HepG2 (cell line): ENCODE measurements around the gene SH2B2. TPM values are rescaled to one million over a fixed set of nuclear protein-coding genes. Genes with fewer than 3 reads are reported as not detected.
A peak's percentile ranks its signal among the peaks of the same experiment; 100 is the strongest.

ENCODE experiments used
- ATAC-seq: fragments of 200-7000 bp; cut with Tn5 transposase; 3 replicates; pipeline ENCODE4 v1.9.1; 2020; ENCODE audit warnings: mild to moderate bottlenecking, moderate library complexity
- BruUV-seq: library from RNA; stranded (reverse); fragments of 400-500 nt; replicated peaks from 2 replicates; lab custom pipeline; 2021; lab: Mats Ljungman, UMichigan
- CTCF ChIA-PET: fragments of 300-600 bp; formaldehyde crosslinking; extraction: SDS; loops from one replicate; lab custom pipeline; 2021; ENCODE audit warnings: low total read pairs, inconsistent platforms, low intra/inter-chr PET ratio; lab: Yijun Ruan, JAX
- POLR2A ChIA-PET: fragments of 350-600 bp; sonication (Branson Sonifier 250); formaldehyde crosslinking; loops from one replicate; lab custom pipeline; 2020; ENCODE audit warnings: antibody characterized with exemption, inconsistent platforms; lab: Yijun Ruan, JAX
- DNase-seq: peaks from one replicate; pipeline ENCODE4 v3.0.0-alpha.2; 2015; ENCODE audit warnings: low spot score
- FAIRE-seq: peaks from 3 replicates; lab custom pipeline; 2011; peaks lifted over from hg19 to GRCh38; lab: Jason Lieb, UNC
- H2AFZ ChIP-seq: one replicate; pipeline ENCODE4 v1.6.1; 2011; ENCODE audit warnings: low read length, inconsistent platforms
- H3K27ac ChIP-seq: fragments of 300-600 bp; 3 replicates; pipeline ENCODE4 v1.8.0; 2011; ENCODE audit warnings: mixed run types, mild to moderate bottlenecking, mixed read lengths, low read length, inconsistent platforms; ENCODE audit not compliant: insufficient read depth; ENCODE audit errors: extremely low read length
- H3K27me3 ChIP-seq, 2 experiments: fragments of 200-600 bp in 1 of 2; 2 replicates in 1 of 2; 3 replicates in 1 of 2; pipeline versions ENCODE4 v1.6.0 to v1.8.0; 2011; ENCODE audit warnings: low read length in 2 of 2, mild to moderate bottlenecking in 2 of 2, moderate library complexity in 2 of 2, inconsistent platforms in 1 of 2; ENCODE audit not compliant: insufficient read depth in 2 of 2, control insufficient read depth in 1 of 2
- H3K36me3 ChIP-seq, 2 experiments: fragments of 200-600 bp in 1 of 2; replicated peaks in 1 of 2; 2 replicates in 1 of 2; 3 replicates in 1 of 2; pipeline versions ENCODE4 v1.5.1 to v1.8.0; 2011; ENCODE audit warnings: low read length in 2 of 2, inconsistent platforms in 1 of 2; ENCODE audit not compliant: insufficient read depth in 2 of 2, control insufficient read depth in 1 of 2
- H3K4me1 ChIP-seq: 2 replicates; pipeline ENCODE4 v1.5.1; 2012; ENCODE audit warnings: low read length, inconsistent platforms; ENCODE audit not compliant: insufficient read depth
- H3K4me2 ChIP-seq: 2 replicates; pipeline ENCODE4 v1.6.0; 2011; ENCODE audit warnings: low read depth, low read length, inconsistent platforms
- H3K4me3 ChIP-seq, 3 experiments: fragments of 200-600 bp in 1 of 3; sonication (generic), shearing (Covaris generic) in 1 of 3; replicated peaks in 1 of 3; 2 replicates each; pipeline ENCODE4 v1.5.1; 2011 to 2016; ENCODE audit warnings: low read length in 3 of 3, inconsistent platforms in 2 of 3, low read depth in 2 of 3, mild to moderate bottlenecking in 2 of 3, control low read depth in 1 of 3, mixed read lengths in 1 of 3; ENCODE audit not compliant: insufficient read depth in 1 of 3
- H3K79me2 ChIP-seq: one replicate; pipeline ENCODE4 v1.6.1; 2011; ENCODE audit warnings: low read length, inconsistent platforms; ENCODE audit not compliant: insufficient read depth
- H3K9ac ChIP-seq: 2 replicates; pipeline ENCODE4 v1.6.0; 2011; ENCODE audit warnings: mild to moderate bottlenecking, low read depth, low read length, inconsistent platforms; ENCODE audit not compliant: insufficient read depth
- H3K9me3 ChIP-seq: 2 replicates; pipeline ENCODE4 v1.5.1; 2012; ENCODE audit warnings: mild to moderate bottlenecking, low read length
- H4K20me1 ChIP-seq: 2 replicates; pipeline ENCODE4 v1.6.0; 2011; ENCODE audit warnings: inconsistent platforms, mild to moderate bottlenecking, low read length, moderate library complexity; ENCODE audit not compliant: insufficient read depth
- BRF2 ChIP-seq: sonication (generic); formaldehyde crosslinking; IDR thresholded peaks from 2 replicates; pipeline ENCODE4 v1.8.1; 2022; ENCODE audit warnings: mild to moderate bottlenecking, missing genetic modification reagents
- DNMT1 ChIP-seq: sonication (generic); formaldehyde crosslinking; IDR thresholded peaks from 2 replicates; pipeline ENCODE4 v1.5.1; 2020; ENCODE audit warnings: mild to moderate bottlenecking, missing genetic modification reagents
- HNF1B ChIP-seq: sonication (generic); formaldehyde crosslinking; IDR thresholded peaks from 2 replicates; pipeline ENCODE4 v1.5.1; 2020; ENCODE audit warnings: mild to moderate bottlenecking, moderate library complexity, missing genetic modification reagents
- IKZF5 ChIP-seq: IDR thresholded peaks from 2 replicates; pipeline ENCODE4 v1.6.1; 2018; ENCODE audit warnings: missing genetic modification reagents, mild to moderate bottlenecking, missing compliant biosample characterization
- MIER3 ChIP-seq: IDR thresholded peaks from 2 replicates; pipeline ENCODE4 v1.6.1; 2016; ENCODE audit warnings: missing compliant biosample characterization, borderline replicate concordance
- NBN ChIP-seq: fragments of 450-650 bp; conservative IDR thresholded peaks from 2 replicates; pipeline ENCODE4 v1.6.1; 2017
- PITX1 ChIP-seq: sonication (generic); formaldehyde crosslinking; IDR thresholded peaks from 2 replicates; pipeline ENCODE4 v1.5.1; 2020; ENCODE audit warnings: mild to moderate bottlenecking, missing genetic modification reagents
- POLR2AphosphoS5 ChIP-seq: IDR thresholded peaks from 2 replicates; pipeline ENCODE4 v1.6.1; 2012; ENCODE audit warnings: low read depth, low read length
- RXRB ChIP-seq: IDR thresholded peaks from 2 replicates; pipeline ENCODE4 v1.6.1; 2016; ENCODE audit warnings: borderline replicate concordance, missing genetic modification reagents, missing compliant biosample characterization
- SIX4 ChIP-seq: sonication (generic); formaldehyde crosslinking; IDR thresholded peaks from 2 replicates; pipeline ENCODE4 v1.4.0; 2020; ENCODE audit warnings: missing genetic modification reagents
- SRF ChIP-seq: IDR thresholded peaks from 2 replicates; pipeline ENCODE4 v1.6.1; 2011; ENCODE audit warnings: mild to moderate bottlenecking, low read depth, low read length, moderate library complexity
- SYNCRIP ChIP-seq: fragments of 200-400 bp; formaldehyde crosslinking; IDR thresholded peaks from 2 replicates; pipeline ENCODE4 v1.6.1; 2018; ENCODE audit warnings: mild to moderate bottlenecking, low read depth, low read length; ENCODE audit not compliant: insufficient read depth
- ZMYM3 ChIP-seq: sonication (generic); formaldehyde crosslinking; IDR thresholded peaks from 2 replicates; pipeline ENCODE4 v1.5.1; 2020; ENCODE audit warnings: mild to moderate bottlenecking, missing genetic modification reagents
- ZNF234 ChIP-seq: sonication (generic); formaldehyde crosslinking; conservative IDR thresholded peaks from 2 replicates; pipeline ENCODE4 v1.5.1; 2020; ENCODE audit warnings: mild to moderate bottlenecking, missing genetic modification reagents
- ZNF589 ChIP-seq: sonication (generic); formaldehyde crosslinking; conservative IDR thresholded peaks from 2 replicates; pipeline ENCODE4 v1.8.0; 2022; ENCODE audit warnings: mild to moderate bottlenecking, moderate library complexity, missing genetic modification reagents
- ZNF674 ChIP-seq: sonication (generic); formaldehyde crosslinking; IDR thresholded peaks from 2 replicates; pipeline ENCODE4 v1.5.0; 2020; ENCODE audit warnings: low read depth, mild to moderate bottlenecking, missing genetic modification reagents
- ZNF792 ChIP-seq: IDR thresholded peaks from 2 replicates; pipeline ENCODE4 v1.6.1; 2016
- WGBS: methylation state at CpG from one replicate; pipeline ENCODE4 v1.1.6; 2017; ENCODE audit warnings: low lambda C conversion rate; 5-methylcytosine and 5-hydroxymethylcytosine counted together
- in situ Hi-C: cut with HindIII; loops from 2 replicates; pipeline ENCODE4 v1.10.0; 2017; ENCODE audit warnings: low pct_unique_long_range_greater_than_20kb; ENCODE audit not compliant: extremely low pct_ligation_motif_present
- intact Hi-C: fragments of 100-400 bp; cut with micrococcal nuclease; formaldehyde crosslinking; loops from one replicate; pipeline ENCODE4 v1.10.0; 2022; ENCODE audit not compliant: unreplicated experiment
- polyA plus RNA-seq, 8 experiments: library from polyadenylated mRNA; depleted of rRNA in 3 of 8; stranded (reverse) in 7 of 8; unstranded in 1 of 8; fragments of >200 nt; fragmentation: Illumina TruSeq in 4 of 8; extraction: Trizol in 4 of 8; gene quantifications; 2 replicates each; pipeline versions ENCODE4 v1.2.1 to v1.2.3, GENCODE V29; 2011 to 2016; ENCODE audit warnings: low read depth in 4 of 8, missing spikeins in 1 of 8, mixed read lengths in 1 of 8; ENCODE audit not compliant: insufficient read depth in 1 of 8
- total RNA-seq, 5 experiments: library from RNA; depleted of rRNA; stranded (reverse); fragments of >200 nt; fragmentation: Illumina TruSeq; extraction: Trizol; gene quantifications; 2 replicates each; pipeline ENCODE4 v1.2.3, GENCODE V29; 2016; ENCODE audit warnings: low read depth in 1 of 5
- TF ChIP-seq, protein P1 (sequence below): sonication (generic); formaldehyde crosslinking; IDR thresholded peaks from 2 replicates; pipeline ENCODE4 v1.4.0; 2020; ENCODE audit warnings: mild to moderate bottlenecking, missing genetic modification reagents

Gene SH2B2
- total and polyA plus RNA-seq, 2 of the 13 experiments (the other 11 are each of a cell fraction or from before 2014, with no cell fraction given): 0.46 to 1.3 TPM

DNA sequence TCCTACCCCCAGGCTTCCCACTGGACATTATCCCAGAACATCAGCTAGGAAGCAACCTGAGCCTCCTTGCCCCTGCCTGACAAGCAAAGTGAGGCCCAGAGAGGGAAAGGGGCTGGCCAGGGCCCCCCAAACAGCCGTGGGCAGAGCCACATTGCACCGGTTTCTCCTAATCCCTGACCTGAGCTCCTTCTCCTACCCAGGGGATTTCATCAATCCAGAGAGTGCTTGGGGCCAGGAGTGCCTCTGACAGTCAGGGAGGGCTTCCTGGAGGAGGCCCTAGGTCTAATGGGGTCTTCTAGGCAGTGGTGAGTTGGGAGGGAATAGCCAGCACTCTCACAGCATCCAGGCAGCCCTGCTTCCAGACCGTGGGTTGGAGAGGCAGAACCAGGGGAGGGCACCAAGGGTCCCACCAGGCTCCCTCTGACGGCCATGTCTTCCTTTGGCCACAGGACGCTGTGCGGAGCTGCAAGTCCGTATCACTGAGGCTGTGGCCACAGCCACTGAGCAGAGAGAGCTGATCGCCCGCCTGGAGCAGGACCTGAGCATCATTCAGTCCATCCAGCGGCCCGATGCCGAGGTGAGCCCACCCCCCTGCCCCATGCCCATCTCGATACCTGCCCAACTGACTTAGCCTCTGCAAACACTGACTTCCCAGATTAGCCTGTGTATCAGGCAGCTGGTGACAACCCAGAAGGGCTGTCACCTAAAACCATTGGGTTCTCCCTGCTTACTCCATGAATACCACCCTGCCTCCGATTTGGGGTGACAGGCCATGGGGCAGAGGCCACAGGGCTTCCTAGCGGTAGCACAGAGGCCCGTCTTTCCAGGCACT is 13.5 kb upstream of the SH2B2 start:
- POLR2A ChIA-PET: interaction anchor here (0.9 to 1.3 kb wide), 5 partner anchors 9 to 124 kb away, joined by 3 to 4 read pairs (median 4); partner anchors contain the start of genes PRKRIP1 and SH2B2
- peak overlapping the region; percentile 58 for H3K27ac ChIP-seq
- H3K4me3 ChIP-seq: peak overlapping the region; percentile 2 to 63 (median 37); a peak in 5 of 6 replicates
- CTCF ChIA-PET: interaction anchor here (0.7 to 1.6 kb wide), 4 partner anchors 36 to 730 kb away, joined by 6 to 9 read pairs (median 8); no protein-coding TSS in a partner anchor
- no peaks in the 10 kb centered on the region for H3K36me3 ChIP-seq
- peak overlapping the region; percentile 81 for H3K4me2 ChIP-seq
- DNase-seq (no peak), ATAC-seq (peak; percentile 5; the same call in 2 of the 3 replicates), FAIRE-seq (no peak)
- intact Hi-C loops (loop anchor here (2.0 to 5.0 kb wide), 2 partner anchors 20 to 581 kb away; no protein-coding TSS in a partner anchor), in situ Hi-C loops (loop anchor here (5.0 to 25.0 kb wide), 2 partner anchors 586 to 736 kb away; no protein-coding TSS in a partner anchor)
- BruUV-seq: no TSS peak
- H3K79me2 ChIP-seq: no peaks in the 10 kb centered on the region
- H3K4me1 ChIP-seq: peaks cover 45% of the 10 kb centered on the region
- H3K27me3 ChIP-seq: no peaks in the 10 kb centered on the region; a peak in 1 of 5 replicates
- H4K20me1 ChIP-seq: no peaks in the 10 kb centered on the region
- peak overlapping the region; percentile 47 for H3K9ac ChIP-seq
- WGBS: 50% methylated on average over 4 of the region's 16 CpGs
- H2AFZ ChIP-seq: no peak overlapping the region
- no peaks in the 10 kb centered on the region for H3K9me3 ChIP-seq
- no peak for TF ChIP-seq ZNF234 (CRISPR knock-in tag)
- TF ChIP-seq, protein P1, sequence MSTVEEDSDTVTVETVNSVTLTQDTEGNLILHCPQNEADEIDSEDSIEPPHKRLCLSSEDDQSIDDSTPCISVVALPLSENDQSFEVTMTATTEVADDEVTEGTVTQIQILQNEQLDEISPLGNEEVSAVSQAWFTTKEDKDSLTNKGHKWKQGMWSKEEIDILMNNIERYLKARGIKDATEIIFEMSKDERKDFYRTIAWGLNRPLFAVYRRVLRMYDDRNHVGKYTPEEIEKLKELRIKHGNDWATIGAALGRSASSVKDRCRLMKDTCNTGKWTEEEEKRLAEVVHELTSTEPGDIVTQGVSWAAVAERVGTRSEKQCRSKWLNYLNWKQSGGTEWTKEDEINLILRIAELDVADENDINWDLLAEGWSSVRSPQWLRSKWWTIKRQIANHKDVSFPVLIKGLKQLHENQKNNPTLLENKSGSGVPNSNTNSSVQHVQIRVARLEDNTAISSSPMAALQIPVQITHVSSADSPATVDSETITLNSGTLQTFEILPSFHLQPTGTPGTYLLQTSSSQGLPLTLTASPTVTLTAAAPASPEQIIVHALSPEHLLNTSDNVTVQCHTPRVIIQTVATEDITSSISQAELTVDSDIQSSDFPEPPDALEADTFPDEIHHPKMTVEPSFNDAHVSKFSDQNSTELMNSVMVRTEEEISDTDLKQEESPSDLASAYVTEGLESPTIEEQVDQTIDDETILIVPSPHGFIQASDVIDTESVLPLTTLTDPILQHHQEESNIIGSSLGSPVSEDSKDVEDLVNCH (CRISPR knock-in tag): no peak
- no peak for TF ChIP-seq MIER3 (CRISPR knock-in tag)
- no peak for TF ChIP-seq NBN
- no peak for TF ChIP-seq HNF1B (CRISPR knock-in tag)
- TF ChIP-seq ZNF674 (CRISPR knock-in tag): 0 out of 2 replicates have a peak, but pooled peaks have one; percentile 46
- TF ChIP-seq RXRB (CRISPR knock-in tag): no peak
- TF ChIP-seq SRF: no peak
- TF ChIP-seq SYNCRIP: no peak
- no peak for TF ChIP-seq BRF2 (CRISPR knock-in tag)
- peak; percentile 56 for TF ChIP-seq ZMYM3
- TF ChIP-seq ZNF792 (CRISPR knock-in tag): no peak
- TF ChIP-seq PITX1: no peak
- TF ChIP-seq DNMT1 (CRISPR knock-in tag): 0 out of 2 replicates have a peak, but pooled peaks have one; percentile 61
- no peak for TF ChIP-seq ZNF589 (CRISPR knock-in tag)
- TF ChIP-seq IKZF5 (CRISPR knock-in tag): no peak
- TF ChIP-seq POLR2AphosphoS5: no peak
- TF ChIP-seq SIX4 (CRISPR knock-in tag): no peak
